Effector CD8-positive, alpha-beta T cell (primary cell): ENCODE data around the gene TLR9.
A peak's percentile ranks its signal among the peaks of the same experiment; 100 is the strongest.

ENCODE experiments used
- DNase-seq: peaks from one replicate; lab custom pipeline; 2025; lab: John Stamatoyannopoulos, UW

Gene TLR9

GRCh38 chr3:52231502-52232278 lies 6.2 kb upstream of the TLR9 start:
- peak; percentile 91 for DNase-seq

DNA sequence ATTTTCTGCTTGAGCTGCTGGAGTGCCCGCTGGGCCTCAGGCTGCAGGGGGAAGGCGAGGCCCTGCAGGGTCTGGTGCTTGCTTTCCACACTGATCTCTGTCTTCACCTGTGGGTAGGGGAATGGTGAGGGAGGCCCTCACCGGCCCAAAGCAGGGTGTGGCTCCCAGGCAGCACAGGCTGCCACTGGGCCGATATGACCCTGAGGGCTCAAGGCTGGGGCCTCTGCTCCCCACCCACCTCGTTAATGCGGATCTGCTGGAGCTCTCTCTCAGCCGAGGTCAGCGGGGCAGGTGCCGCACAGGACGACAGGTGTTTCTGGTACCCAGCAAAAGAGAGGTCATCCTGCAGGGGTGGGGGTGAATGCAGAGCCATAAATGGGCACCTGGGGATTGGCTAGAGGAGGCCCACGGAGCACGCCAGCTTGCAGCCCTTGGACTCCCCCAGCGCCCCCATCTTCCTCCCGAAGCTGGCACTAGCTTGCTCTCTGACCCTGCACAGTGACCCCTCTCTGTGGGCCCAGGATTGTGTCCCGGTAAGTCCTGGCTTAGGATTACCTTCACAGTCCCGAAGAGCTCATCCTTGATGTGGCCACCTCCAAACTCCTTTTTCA lies 5.5 kb upstream of the TLR9 start:
- no peak for DNase-seq

DNA sequence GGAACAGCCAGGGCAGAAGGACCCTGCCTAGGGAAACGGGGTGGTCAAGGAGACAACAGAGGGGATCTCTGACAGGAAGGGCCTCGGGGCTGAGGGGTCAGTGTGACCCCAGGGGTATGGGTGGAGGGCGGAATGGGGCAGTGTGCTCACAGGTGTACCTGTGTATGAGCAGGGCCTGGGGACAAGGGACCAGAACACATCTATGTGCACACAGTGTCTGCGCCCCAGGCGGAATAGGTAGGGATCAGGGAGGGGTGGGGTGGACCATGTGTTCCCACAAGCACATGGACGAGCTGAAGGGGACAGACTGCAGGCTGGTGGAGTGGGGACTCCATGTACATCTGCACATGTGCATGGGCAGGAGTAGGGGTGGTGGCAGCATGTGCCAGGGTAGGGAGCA lies 5.0 kb upstream of the TLR9 start:
- no peak for DNase-seq

GRCh38 chr3:52229656-52230055 lies 4.2 kb upstream of the TLR9 start:
- DNase-seq: no peak

DNA sequence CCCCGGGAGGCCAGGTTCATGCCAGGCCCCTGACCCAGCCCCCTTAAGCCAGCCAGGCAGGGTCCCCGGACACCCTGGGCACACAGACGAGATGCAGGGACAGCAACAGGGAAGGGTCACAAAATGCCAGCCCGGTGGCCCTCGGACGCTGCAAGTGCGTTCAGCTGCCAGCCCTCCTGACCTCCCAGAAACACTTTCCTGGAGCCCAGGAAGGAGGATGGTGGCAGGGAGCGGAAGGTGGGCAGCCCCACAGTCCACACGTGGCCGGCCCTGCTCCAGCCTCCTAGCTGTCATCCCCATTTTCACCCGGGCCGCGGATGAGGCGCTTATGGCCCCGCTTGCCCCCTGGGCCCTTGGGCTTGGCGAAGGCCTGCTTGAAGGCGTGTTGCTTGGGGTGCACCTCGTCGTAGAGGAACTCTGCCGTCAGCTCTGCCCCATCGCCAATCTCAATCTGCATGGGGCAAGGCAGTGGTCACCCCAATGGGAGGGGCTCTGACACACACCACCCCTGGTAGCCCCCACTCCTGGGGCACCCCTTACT lies 3.4 kb upstream of the TLR9 start:
- no peak for DNase-seq

DNA sequence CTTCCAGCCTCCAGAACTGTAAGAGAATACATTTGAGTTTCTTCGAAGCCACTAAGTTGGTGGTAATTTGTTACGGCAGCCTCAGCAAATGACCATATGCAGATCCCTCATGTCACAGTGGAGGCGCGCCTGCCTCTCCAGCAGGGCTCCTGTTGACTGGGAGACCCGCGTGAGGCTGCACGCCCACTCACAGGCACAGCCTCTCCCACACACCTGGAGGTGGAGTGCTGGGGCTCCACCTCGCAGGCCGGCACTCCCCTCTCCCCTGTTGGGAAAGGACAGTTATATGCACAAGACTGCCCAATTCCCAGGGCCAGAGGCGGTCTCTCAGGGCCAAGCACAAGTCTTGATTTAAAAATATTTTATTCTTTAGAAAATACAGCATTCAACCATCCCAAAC lies 2.8 kb upstream of the TLR9 start:
- no peak for DNase-seq

- no peak for DNase-seq
These were observed 2.3 kb upstream of the TLR9 start for GRCh38 chr3:52227766-52228165.

- no peak for DNase-seq
These were observed 1.7 kb upstream of the TLR9 start for GRCh38 chr3:52227117-52227516.

- DNase-seq: no peak
These were observed 878 bp upstream of the TLR9 start for GRCh38 chr3:52226229-52226817.

- no peak for DNase-seq
These were observed 1.7 kb downstream of the TLR9 start for GRCh38 chr3:52223449-52224408.

GRCh38 chr3:52222319-52223221 lies 2.9 kb downstream of the TLR9 start:
- no peak for DNase-seq

GRCh38 chr3:52221563-52222318 lies 3.7 kb downstream of the TLR9 start:
- peak; percentile 40 for DNase-seq

- no peak for DNase-seq
These were observed 4.3 kb downstream of the TLR9 start for GRCh38 chr3:52221141-52221562.

GRCh38 chr3:52220380-52221026 lies 4.9 kb downstream of the TLR9 start:
- DNase-seq: peak; percentile 80

GRCh38 chr3:52218937-52219650 lies 6.4 kb downstream of the TLR9 start:
- no peak for DNase-seq

GRCh38 chr3:52218454-52218853 lies 7.0 kb downstream of the TLR9 start:
- no peak for DNase-seq

GRCh38 chr3:52218026-52218425 lies 7.4 kb downstream of the TLR9 start:
- no peak for DNase-seq

DNA sequence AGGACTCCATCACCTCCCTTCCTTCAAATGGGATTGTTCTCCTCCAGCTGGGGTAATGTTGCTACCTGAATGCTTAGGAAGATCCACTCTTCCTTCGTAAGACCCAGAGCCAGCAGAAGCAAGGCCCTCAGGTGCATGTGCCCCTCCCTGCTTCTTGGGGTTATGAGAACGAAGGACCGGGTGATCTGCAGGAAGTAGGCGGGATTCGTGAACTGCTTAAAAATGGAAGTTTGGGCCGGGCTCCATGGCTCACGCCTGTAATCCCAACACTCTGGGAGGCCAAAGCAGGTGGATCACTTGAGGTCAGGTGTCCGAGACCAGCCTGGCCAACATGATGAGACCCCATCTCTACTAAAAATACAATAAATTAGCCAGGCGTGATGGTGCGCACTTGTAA lies 8.0 kb downstream of the TLR9 start:
- no peak for DNase-seq
